Right ventricle myocardium superior (tissue), 1 donor: ENCODE data around the gene GPC6. TPM values are rescaled to one million over a fixed set of nuclear protein-coding genes. Genes with fewer than 3 reads are reported as not detected.

ENCODE experiments used
- ATAC-seq: fragments of 200-7000 bp; cut with Tn5 transposase; one replicate; pipeline ENCODE4 v1.9.1; 2020; ENCODE audit warnings: mild to moderate bottlenecking; ENCODE audit not compliant: poor library complexity
- DNase-seq: peaks from one replicate; pipeline ENCODE4 v3.0.0-alpha.2; 2020
- intact Hi-C: fragments of 100-400 bp; cut with DNase I; formaldehyde crosslinking; loops from one replicate; pipeline ENCODE4 v1.11.2; 2022
- total RNA-seq: library from RNA; stranded (reverse); fragmentation: NEBNext Ultra II Directional; extraction: Animal tissue kit (Norgen Biotek cat#: 25700); gene quantifications from one replicate; pipeline ENCODE4 v1.2.1, GENCODE V29; 2021
- donor health status: DM: no; HTN: yes; CAD: no; lungs with severe emphysema.

GPC6 gene
- total RNA-seq, 1 donor from 2014 or later, result 3.3 TPM

- intact Hi-C loops, result no loop called here
- DNase-seq, result no peak
- no peak for ATAC-seq
These were observed 288.7 kb downstream of the GPC6 start for GRCh38 chr13:93515267-93515666.

GRCh38 chr13:93517658-93518057 is 291.1 kb downstream of the GPC6 start:
- ATAC-seq (no peak), DNase-seq (no peak)
- intact Hi-C loops, result no loop called here

- no peak for ATAC-seq
- intact Hi-C loops, result no loop called here
- DNase-seq, result no peak
These were observed 294.7 kb downstream of the GPC6 start for GRCh38 chr13:93521307-93521706.

- ATAC-seq, result no peak
- DNase-seq, result no peak
- intact Hi-C loops, result no loop called here
These were observed 295.9 kb downstream of the GPC6 start for GRCh38 chr13:93522501-93522900.

GRCh38 chr13:93525087-93525486 is 298.5 kb downstream of the GPC6 start:
- intact Hi-C loops, result no loop called here
- DNase-seq, result no peak
- ATAC-seq, result no peak

GRCh38 chr13:93527748-93528297 is 301.2 kb downstream of the GPC6 start:
- DNase-seq, result no peak
- ATAC-seq, result no peak
- intact Hi-C loops, result no loop called here

GRCh38 chr13:93529961-93530360 is 303.4 kb downstream of the GPC6 start:
- ATAC-seq (no peak), DNase-seq (no peak)
- intact Hi-C loops, result no loop called here

- DNase-seq (no peak), ATAC-seq (peak; percentile 25)
- intact Hi-C loops, result no loop called here
These were observed 307.6 kb downstream of the GPC6 start for GRCh38 chr13:93534181-93534700.

GRCh38 chr13:93535251-93535650 is 308.6 kb downstream of the GPC6 start:
- intact Hi-C loops, result no loop called here
- no peak for ATAC-seq

GRCh38 chr13:93539914-93540313 is 313.3 kb downstream of the GPC6 start:
- intact Hi-C loops, result no loop called here
- DNase-seq (no peak), ATAC-seq (no peak)

More at GRCh38 chr13:93535251-93535650, 308.6 kb downstream of the GPC6 start:
- no peak for DNase-seq

- intact Hi-C loops, result no loop called here
- no peak for DNase-seq
- ATAC-seq, result no peak
These were observed 321.3 kb downstream of the GPC6 start for GRCh38 chr13:93547886-93548285.

- ATAC-seq (no peak), DNase-seq (no peak)
- intact Hi-C loops, result no loop called here
These were observed 322.9 kb downstream of the GPC6 start for GRCh38 chr13:93549326-93550005.

- intact Hi-C loops, result no loop called here
- ATAC-seq (no peak), DNase-seq (no peak)
These were observed 323.6 kb downstream of the GPC6 start for GRCh38 chr13:93550236-93550635.

GRCh38 chr13:93552596-93552995 is 326.0 kb downstream of the GPC6 start:
- intact Hi-C loops, result no loop called here
- ATAC-seq (no peak), DNase-seq (no peak)

GRCh38 chr13:93554514-93554913 is 327.9 kb downstream of the GPC6 start:
- intact Hi-C loops, result no loop called here
- no peak for DNase-seq
- no peak for ATAC-seq

- ATAC-seq (no peak), DNase-seq (no peak)
- intact Hi-C loops, result no loop called here
These were observed 332.0 kb downstream of the GPC6 start for GRCh38 chr13:93558637-93559036.

GRCh38 chr13:93559718-93560117 is 333.1 kb downstream of the GPC6 start:
- DNase-seq (no peak), ATAC-seq (no peak)
- intact Hi-C loops, result no loop called here

- DNase-seq (no peak), ATAC-seq (no peak)
- intact Hi-C loops, result no loop called here
These were observed 335.1 kb downstream of the GPC6 start for GRCh38 chr13:93561576-93562225.

GRCh38 chr13:93562676-93563075 is 336.1 kb downstream of the GPC6 start:
- no peak for ATAC-seq
- no peak for DNase-seq

GRCh38 chr13:93577105-93577504 is 350.5 kb downstream of the GPC6 start:
- DNase-seq (no peak), ATAC-seq (no peak)
- intact Hi-C loops, result no loop called here

More at GRCh38 chr13:93562676-93563075, 336.1 kb downstream of the GPC6 start:
- intact Hi-C loops, result no loop called here
